PFSK-1 (cell line): ENCODE results near the gene ZBTB16.

Source experiments
- FOXP2 ChIP-seq: optimal IDR thresholded peaks from 2 replicates; pipeline ENCODE3; 2011; ENCODE audit warnings: borderline replicate concordance, control low read depth, inconsistent platforms; ENCODE audit not compliant: insufficient read depth; ENCODE audit errors: extremely low read length, extremely low read depth
- POLR2AphosphoS5 ChIP-seq: IDR thresholded peaks from 2 replicates; pipeline ENCODE4 v1.6.1; 2012; ENCODE audit warnings: low read depth, mild to moderate bottlenecking, control low read depth, low read length, moderate library complexity
- REST ChIP-seq, 2 experiments: IDR thresholded peaks; 2 replicates each; pipeline versions ENCODE4 v1.6.1 to v1.8.0; 2011 to 2012; ENCODE audit warnings: low read depth in 2 of 2, low read length in 2 of 2, control low read depth in 1 of 2, inconsistent platforms in 1 of 2, mild to moderate bottlenecking in 1 of 2, moderate library complexity in 1 of 2; ENCODE audit not compliant: insufficient read depth in 1 of 2
- SIN3A ChIP-seq: IDR thresholded peaks from 2 replicates; pipeline ENCODE4 v1.6.1; 2012; ENCODE audit warnings: mild to moderate bottlenecking, low read length, moderate library complexity, borderline replicate concordance; ENCODE audit not compliant: insufficient read depth
- TAF1 ChIP-seq: IDR thresholded peaks from 2 replicates; pipeline ENCODE4 v1.6.1; 2012; ENCODE audit warnings: low read length, control low read depth, borderline replicate concordance; ENCODE audit not compliant: insufficient read depth

Gene ZBTB16

GRCh38 chr11:114164546-114164945, 105.0 kb downstream of the ZBTB16 start:
- no peak for TF ChIP-seq FOXP2
- no peak for TF ChIP-seq REST (IDR thresholded peaks at IDR 0.05; ENCODE audit: insufficient read depth in 1 of 2, low read depth in 2 of 2, low read length in 2 of 2)
- TF ChIP-seq SIN3A: no peak
- no peak for TF ChIP-seq TAF1
- TF ChIP-seq POLR2AphosphoS5: no peak

GRCh38 chr11:114165326-114166230, 106.1 kb downstream of the ZBTB16 start:
- TF ChIP-seq SIN3A: no peak
- no peak for TF ChIP-seq REST (IDR thresholded peaks at IDR 0.05; ENCODE audit: insufficient read depth in 1 of 2, low read depth in 2 of 2, low read length in 2 of 2)
- no peak for TF ChIP-seq FOXP2
- no peak for TF ChIP-seq TAF1
- TF ChIP-seq POLR2AphosphoS5: no peak

DNA sequence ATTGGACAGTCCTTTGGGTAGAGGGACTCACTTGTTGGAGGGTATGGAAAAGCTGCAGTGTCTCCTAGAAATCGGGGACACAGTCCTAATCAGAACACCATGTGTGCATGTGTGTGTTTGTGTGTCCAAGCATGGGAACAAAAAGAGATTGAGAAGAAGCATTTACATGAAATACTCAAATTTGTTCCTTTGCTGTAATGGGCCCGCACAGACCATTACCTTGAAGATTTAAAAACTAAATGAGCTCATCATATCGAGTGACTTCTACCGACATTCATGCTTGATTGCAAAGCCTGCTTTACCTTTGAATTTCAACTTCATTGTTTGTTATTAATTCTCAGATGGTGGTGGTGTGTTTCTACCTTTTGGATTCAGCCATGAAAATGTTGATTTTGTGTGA, 106.9 kb downstream of the ZBTB16 start:
- TF ChIP-seq SIN3A (no peak), FOXP2 (no peak), TAF1 (no peak), POLR2AphosphoS5 (no peak), REST (IDR thresholded peaks at IDR 0.05; ENCODE audit: insufficient read depth in 1 of 2, low read depth in 2 of 2, low read length in 2 of 2) (no peak)

DNA sequence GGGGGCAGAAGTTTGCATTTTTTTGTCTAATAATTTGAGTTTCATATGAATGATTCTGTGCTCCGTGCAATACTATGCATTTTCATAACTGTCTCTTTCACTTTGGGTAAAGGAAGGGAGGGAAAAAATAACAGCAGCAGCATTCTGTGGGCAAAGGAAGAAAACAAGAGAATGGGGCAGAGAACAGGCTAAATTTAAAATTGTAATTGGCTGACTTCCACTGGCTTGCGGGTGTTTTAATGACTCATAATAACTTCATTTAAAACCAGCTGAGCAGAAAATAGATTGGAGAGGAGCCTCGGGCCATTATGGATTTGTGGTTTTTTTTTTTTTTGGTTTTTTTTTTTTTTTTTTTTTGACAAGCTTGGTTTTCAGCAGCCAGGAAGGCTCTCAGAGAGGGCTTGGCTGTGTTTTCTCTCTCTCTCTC, 107.4 kb downstream of the ZBTB16 start:
- TF ChIP-seq TAF1 (peak; percentile 56; the same call in 1 of the 2 replicates), FOXP2 (no peak), SIN3A (peak; percentile 79; the same call in 1 of the 2 replicates), REST (IDR thresholded peaks at IDR 0.05; ENCODE audit: insufficient read depth in 1 of 2, low read depth in 2 of 2, low read length in 2 of 2) (peak in 1 of 2 experiments; percentile 73; a peak in 1 of 4 replicates), POLR2AphosphoS5 (peak; percentile 59; the same call in 1 of the 2 replicates)
